IPS DF 6.9 (cell line): ENCODE data around the gene GDA.
A peak's percentile ranks its signal among the peaks of the same experiment; 100 is the strongest.

ENCODE experiments used
- DNase-seq: peaks from one replicate; pipeline ENCODE4 v3.0.0-alpha.2; 2013; ENCODE audit warnings: low read depth, low spot score
- H3K27ac ChIP-seq: one replicate; pipeline ENCODE4 v1.5.1; 2013; ENCODE audit warnings: low read length, control low read depth
- H3K27me3 ChIP-seq: 2 replicates; pipeline ENCODE4 v1.6.1; 2013; ENCODE audit warnings: mild to moderate bottlenecking, low read length; ENCODE audit not compliant: control insufficient read depth, insufficient read depth
- H3K36me3 ChIP-seq: 2 replicates; pipeline ENCODE4 v1.6.1; 2013; ENCODE audit warnings: low read length; ENCODE audit not compliant: control insufficient read depth, insufficient read depth
- H3K4me1 ChIP-seq: 2 replicates; pipeline ENCODE4 v1.6.1; 2013; ENCODE audit warnings: low read length; ENCODE audit not compliant: control insufficient read depth, insufficient read depth
- H3K4me3 ChIP-seq: 2 replicates; pipeline ENCODE4 v1.5.1; 2013; ENCODE audit warnings: mild to moderate bottlenecking, low read length
- H3K9me3 ChIP-seq: 2 replicates; pipeline ENCODE4 v1.6.1; 2013; ENCODE audit warnings: low read length, inconsistent platforms; ENCODE audit not compliant: control insufficient read depth, insufficient read depth
- WGBS: extraction: QIAGEN DNeasy Blood & Tissue Kit; methylation state at CpG from one replicate; pipeline ENCODE4 v1.1.7; 2013; ENCODE audit warnings: mixed read lengths, missing lambda C conversion rate; ENCODE audit not compliant: insufficient read length, insufficient coverage; 5-methylcytosine and 5-hydroxymethylcytosine counted together

GDA gene

GRCh38 chr9:72168075-72168474, 18.8 kb downstream of the GDA start:
- Histone ChIP-seq H3K4me3 (no peak overlapping the region), H3K9me3 (no peaks in the 10 kb centered on the region), H3K4me1 (no peaks in the 10 kb centered on the region), H3K27ac (no peak overlapping the region), H3K36me3 (no peaks in the 10 kb centered on the region), H3K27me3 (no peaks in the 10 kb centered on the region)
- no CpG with 5 or more reads among the region's 5 CpGs for WGBS
- no peak for DNase-seq

DNA sequence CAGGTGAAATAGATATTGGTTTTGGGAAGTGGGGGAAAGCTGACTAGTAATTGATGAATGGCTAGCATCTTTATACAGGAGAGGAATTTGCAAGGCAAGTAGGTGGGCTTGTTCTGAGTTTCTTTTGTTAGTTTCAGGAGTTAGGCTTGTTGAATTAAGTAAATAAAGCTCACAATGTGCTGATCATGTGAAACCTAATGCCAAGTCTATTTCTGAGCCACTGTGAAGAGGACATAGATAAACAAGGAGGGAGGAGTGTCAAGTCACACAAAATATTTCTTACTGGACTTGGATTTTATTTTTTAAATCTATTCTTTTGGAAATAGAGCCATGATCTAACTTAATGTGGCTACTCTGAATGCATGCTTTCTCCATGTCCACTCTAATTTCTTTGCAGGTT, 19.9 kb downstream of the GDA start:
- Histone ChIP-seq H3K27ac (no peak overlapping the region), H3K36me3 (no peaks in the 10 kb centered on the region), H3K4me3 (no peak overlapping the region), H3K27me3 (no peaks in the 10 kb centered on the region), H3K4me1 (no peaks in the 10 kb centered on the region), H3K9me3 (no peaks in the 10 kb centered on the region)
- DNase-seq = no peak

GRCh38 chr9:72173080-72173479, 23.8 kb downstream of the GDA start:
- H3K27ac ChIP-seq = no peak overlapping the region
- no peaks in the 10 kb centered on the region for H3K4me1 ChIP-seq
- WGBS = no CpG with 5 or more reads among the region's 4 CpGs
- no peak for DNase-seq
- H3K36me3 ChIP-seq = no peaks in the 10 kb centered on the region
- no peaks in the 10 kb centered on the region for H3K9me3 ChIP-seq
- no peak overlapping the region for H3K4me3 ChIP-seq
- no peaks in the 10 kb centered on the region for H3K27me3 ChIP-seq

DNA sequence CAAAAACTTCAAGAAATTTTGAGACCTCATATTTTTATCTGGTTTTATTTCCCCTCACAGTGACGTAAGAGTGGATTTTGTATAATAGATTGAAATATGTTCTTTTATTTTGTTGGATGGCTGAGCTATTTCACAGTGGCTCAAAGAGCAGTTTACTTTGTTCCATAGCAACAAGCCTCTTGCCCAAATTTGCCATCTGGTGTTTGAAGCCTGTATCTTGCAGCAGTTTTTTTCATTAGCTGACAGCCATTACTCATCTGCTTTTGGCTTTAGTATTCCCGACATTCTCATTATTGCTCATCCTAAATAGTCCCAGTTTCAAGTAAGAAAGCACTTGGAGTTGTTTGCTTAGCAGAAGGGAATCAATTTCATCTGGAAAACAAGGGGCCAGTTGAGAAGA, 36.3 kb downstream of the GDA start:
- no peaks in the 10 kb centered on the region for H3K9me3 ChIP-seq
- H3K36me3 ChIP-seq = no peaks in the 10 kb centered on the region
- H3K4me3 ChIP-seq = no peak overlapping the region
- no CpG with 5 or more reads among the region's 2 CpGs for WGBS
- no peak overlapping the region for H3K27ac ChIP-seq
- no peaks in the 10 kb centered on the region for H3K27me3 ChIP-seq
- H3K4me1 ChIP-seq = no peaks in the 10 kb centered on the region
- no peak for DNase-seq

- H3K27me3 ChIP-seq = no peaks in the 10 kb centered on the region
- H3K4me3 ChIP-seq = no peak overlapping the region
- no CpG with 5 or more reads among the region's 3 CpGs for WGBS
- no peaks in the 10 kb centered on the region for H3K4me1 ChIP-seq
- DNase-seq = no peak
- H3K36me3 ChIP-seq = no peaks in the 10 kb centered on the region
- no peak overlapping the region for H3K27ac ChIP-seq
- H3K9me3 ChIP-seq = no peaks in the 10 kb centered on the region
Observed at GRCh38 chr9:72187121-72187695, 38.0 kb downstream of the GDA start.

- no CpG with 5 or more reads among the region's 1 CpG for WGBS
- Histone ChIP-seq H3K36me3 (no peaks in the 10 kb centered on the region), H3K27ac (no peak overlapping the region), H3K4me3 (no peak overlapping the region), H3K4me1 (no peaks in the 10 kb centered on the region), H3K9me3 (no peaks in the 10 kb centered on the region), H3K27me3 (no peaks in the 10 kb centered on the region)
- no peak for DNase-seq
Observed at GRCh38 chr9:72188232-72188631, 39.0 kb downstream of the GDA start.

DNA sequence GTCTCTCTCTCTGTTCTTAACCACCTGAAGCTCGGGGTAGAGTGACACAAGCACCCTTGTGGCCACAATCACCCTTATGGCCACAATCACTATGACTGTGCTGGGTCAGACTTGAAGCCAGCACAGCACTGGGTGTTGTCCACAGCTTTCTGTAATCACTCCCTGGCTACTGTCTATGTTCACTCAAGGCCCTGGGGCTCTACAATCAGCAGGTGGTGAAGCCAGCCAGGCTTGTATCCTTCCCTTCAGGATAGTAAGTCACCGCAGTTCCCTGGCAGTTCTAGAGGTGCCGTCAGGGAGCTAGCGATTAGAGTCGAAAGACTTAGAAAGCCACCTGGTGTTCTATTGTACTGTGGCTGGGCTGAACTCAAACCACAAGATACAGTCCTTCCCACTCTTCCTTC, 44.2 kb downstream of the GDA start:
- Histone ChIP-seq H3K27me3 (no peaks in the 10 kb centered on the region), H3K4me3 (no peak overlapping the region), H3K9me3 (no peaks in the 10 kb centered on the region), H3K4me1 (no peaks in the 10 kb centered on the region), H3K36me3 (no peaks in the 10 kb centered on the region), H3K27ac (no peak overlapping the region)
- DNase-seq = no peak
- WGBS = no CpG with 5 or more reads among the region's 5 CpGs

DNA sequence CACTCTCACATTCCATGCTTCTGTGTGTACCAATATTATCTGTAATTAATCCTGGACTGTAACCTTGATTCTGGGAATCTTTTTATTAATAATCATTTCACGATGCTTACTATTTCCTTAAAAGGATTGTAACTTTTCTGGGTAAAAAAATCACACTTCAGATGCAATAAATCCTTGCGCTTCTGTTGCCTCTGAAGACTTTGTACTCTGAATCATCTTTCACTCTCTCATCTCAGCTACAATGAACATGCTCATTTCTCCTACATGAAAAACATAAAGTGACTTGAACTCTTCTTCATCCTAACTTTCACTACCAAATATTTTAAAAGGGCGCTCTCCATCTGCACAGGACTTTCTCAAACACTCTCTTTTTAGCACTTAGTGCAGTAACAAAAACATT, 50.0 kb downstream of the GDA start:
- no peaks in the 10 kb centered on the region for H3K4me1 ChIP-seq
- no CpG with 5 or more reads among the region's 3 CpGs for WGBS
- H3K36me3 ChIP-seq = no peaks in the 10 kb centered on the region
- H3K4me3 ChIP-seq = no peak overlapping the region
- no peaks in the 10 kb centered on the region for H3K27me3 ChIP-seq
- DNase-seq = no peak
- H3K27ac ChIP-seq = no peak overlapping the region
- H3K9me3 ChIP-seq = no peaks in the 10 kb centered on the region

DNA sequence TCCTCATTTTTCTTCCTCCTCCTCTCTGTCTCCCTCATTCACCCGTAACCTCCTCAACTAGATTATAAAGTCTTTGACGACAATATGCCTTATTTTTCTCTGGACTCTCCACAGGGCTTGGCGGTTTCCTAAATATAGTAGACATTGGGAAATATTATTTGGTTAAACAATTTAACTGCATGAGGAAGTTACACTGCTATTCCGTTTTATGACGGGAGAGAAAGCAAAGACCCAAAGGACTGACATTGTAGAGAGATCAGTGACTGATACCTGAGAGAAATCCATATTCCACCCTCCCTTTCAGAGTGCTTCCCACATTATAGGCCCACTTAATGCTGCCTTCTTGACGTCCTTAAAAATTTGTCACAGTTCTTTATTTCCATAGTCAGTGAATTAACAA, 51.2 kb downstream of the GDA start:
- DNase-seq = no peak
- H3K36me3 ChIP-seq = no peaks in the 10 kb centered on the region
- no peaks in the 10 kb centered on the region for H3K27me3 ChIP-seq
- H3K27ac ChIP-seq = no peak overlapping the region
- WGBS = 100% methylated on average over 1 of the region's 6 CpGs
- no peaks in the 10 kb centered on the region for H3K4me1 ChIP-seq
- H3K9me3 ChIP-seq = no peaks in the 10 kb centered on the region
- H3K4me3 ChIP-seq = no peak overlapping the region

DNA sequence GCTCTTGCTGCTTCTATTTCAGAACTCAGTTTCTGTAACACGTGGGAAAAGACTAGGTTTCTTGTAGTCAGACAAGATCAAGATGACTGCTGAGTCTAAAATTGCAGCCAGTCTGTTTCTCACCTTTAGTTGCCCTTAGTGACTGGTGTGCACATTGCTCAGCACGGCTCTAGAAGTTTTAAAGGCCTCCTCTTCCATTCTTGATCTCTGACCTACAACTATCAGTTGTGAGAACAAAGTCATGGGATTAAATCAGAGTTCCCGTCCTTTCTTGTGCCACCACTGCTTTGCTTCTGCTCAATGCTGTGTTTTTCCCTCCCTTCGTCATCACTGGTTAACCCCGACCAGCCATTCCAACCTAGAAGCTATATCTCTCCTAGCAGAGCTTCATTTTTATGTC, 52.8 kb downstream of the GDA start:
- DNase-seq = no peak
- Histone ChIP-seq H3K27ac (no peak overlapping the region), H3K27me3 (no peaks in the 10 kb centered on the region), H3K4me1 (no peaks in the 10 kb centered on the region), H3K4me3 (no peak overlapping the region), H3K9me3 (no peaks in the 10 kb centered on the region), H3K36me3 (no peaks in the 10 kb centered on the region)
- WGBS = no CpG with 5 or more reads among the region's 5 CpGs

DNA sequence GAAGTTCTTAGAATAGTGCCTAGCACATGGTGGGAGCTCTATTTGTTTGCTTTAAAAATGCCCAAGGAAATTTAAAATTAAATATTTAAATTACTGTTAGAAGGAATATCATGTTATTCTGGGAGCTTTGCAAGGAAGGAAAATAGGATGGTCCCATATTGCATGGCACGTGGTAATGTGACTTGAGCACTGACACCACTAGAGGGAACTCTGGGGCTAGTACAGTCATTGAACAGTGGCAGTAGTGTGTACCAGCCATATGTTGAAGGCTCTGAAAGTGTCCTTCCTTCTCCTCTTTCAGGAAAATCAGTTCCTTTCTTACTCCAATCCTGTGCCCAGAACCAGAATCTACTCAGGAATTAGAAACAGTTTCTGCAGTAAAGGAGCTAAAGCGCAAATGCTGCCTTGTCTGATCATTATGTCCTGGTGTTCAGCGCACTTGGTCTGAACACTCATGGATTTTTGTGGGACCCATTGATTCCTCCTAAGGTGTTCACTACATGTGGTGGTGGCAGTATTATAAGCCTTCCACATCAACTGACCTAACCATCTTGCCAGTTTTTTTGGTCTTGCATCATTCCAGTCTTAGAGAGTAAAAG, 54.1 kb downstream of the GDA start:
- no CpG with 5 or more reads among the region's 3 CpGs for WGBS
- no peak overlapping the region for H3K4me3 ChIP-seq
- H3K27ac ChIP-seq = no peak overlapping the region
- H3K4me1 ChIP-seq = no peaks in the 10 kb centered on the region
- no peaks in the 10 kb centered on the region for H3K36me3 ChIP-seq
- peak; percentile 18 for DNase-seq
- no peaks in the 10 kb centered on the region for H3K9me3 ChIP-seq
- no peaks in the 10 kb centered on the region for H3K27me3 ChIP-seq
